Measurements from ENCODE around the gene OSR1. TPM values are rescaled to one million over a fixed set of nuclear protein-coding genes. Genes with fewer than 3 reads are reported as not detected.
A peak's percentile ranks its signal among the peaks of the same experiment; 100 is the strongest.

Gene OSR1
- total and polyA plus RNA-seq, 9 of the 15 experiments (the other 6 are each of a cell fraction or from before 2014, with no cell fraction given), result not detected

GRCh38 chr2:19380532-19380931 lies 22.1 kb upstream of the OSR1 start:
- H3K27ac ChIP-seq (ENCODE audit: extremely low read depth, low read depth, low read length), result no peak overlapping the region
- H3K4me1 ChIP-seq (replicated peaks in 1 of 2; ENCODE audit: control insufficient read depth in 2 of 2, insufficient read depth in 2 of 2, low read length in 2 of 2), result no peaks in the 10 kb centered on the region
- H4K20me1 ChIP-seq (replicated peaks; ENCODE audit: control insufficient read depth, insufficient read depth, low read length), result no peaks in the 10 kb centered on the region
- no peak overlapping the region for H3K9ac ChIP-seq (ENCODE audit: insufficient read depth in 1 of 2, low read depth in 2 of 2, low read length in 2 of 2)
- DNase-seq (ENCODE audit: extremely low read depth in 1 of 4, low spot score in 3 of 4), result no peak
- no peak for ATAC-seq
- ChIA-PET POLR2A (no interaction called here), CTCF (ENCODE audit: low intra/inter-chr PET ratio) (no interaction called here)
- no peaks in the 10 kb centered on the region for H3K79me2 ChIP-seq (ENCODE audit: control insufficient read depth, insufficient read depth, low read length)
- no peak overlapping the region for H2AFZ ChIP-seq (ENCODE audit: low read depth, low read length)
- no peak overlapping the region for H3K4me2 ChIP-seq (ENCODE audit: insufficient read depth, low read length)
- H3K27me3 ChIP-seq (ENCODE audit: control insufficient read depth in 2 of 2, insufficient read depth in 2 of 2, low read length in 2 of 2), result no peaks in the 10 kb centered on the region
- FAIRE-seq, result no peak
- no peaks in the 10 kb centered on the region for H3K9me1 ChIP-seq (ENCODE audit: control insufficient read depth, insufficient read depth, low read length)
- no TSS peak for BruUV-seq (replicated peaks)
- in situ Hi-C loops (cut with MboI) (no loop called here), intact Hi-C loops (cut with micrococcal nuclease) (no loop called here)
- H3K36me3 ChIP-seq (ENCODE audit: control insufficient read depth, insufficient read depth, low read length), result no peaks in the 10 kb centered on the region
- no peak overlapping the region for H3K4me3 ChIP-seq
- H3K9me3 ChIP-seq (replicated peaks; ENCODE audit: control insufficient read depth, insufficient read depth, low read depth, low read length), result no peaks in the 10 kb centered on the region
- TF ChIP-seq ZNF165 (CRISPR knock-in tag; IDR thresholded peaks at IDR 0.05; ENCODE audit: borderline replicate concordance) (no peak), SMARCC2 (IDR thresholded peaks at IDR 0.05; ENCODE audit: low read depth) (no peak), MAFF (IDR thresholded peaks at IDR 0.05; ENCODE audit: low read length) (0 out of 2 replicates have a peak, but pooled peaks have one; percentile 8), TSHZ1 (CRISPR knock-in tag; IDR thresholded peaks at IDR 0.05) (no peak), THRAP3 (IDR thresholded peaks at IDR 0.05; ENCODE audit: borderline replicate concordance) (no peak), NFE2 (IDR thresholded peaks at IDR 0.05; ENCODE audit: low read depth) (peak; percentile 39; the same call in 1 of the 2 replicates), SIN3A (IDR thresholded peaks at IDR 0.05; ENCODE audit: borderline replicate concordance in 2 of 2, control insufficient read depth in 1 of 2, low read depth in 2 of 2, low read length in 2 of 2) (no peak), KAT2B (IDR thresholded peaks at IDR 0.05; ENCODE audit: low read depth, low read length) (no peak)
